CD4-positive, alpha-beta memory T cell (primary cell): ENCODE data around the gene UCK2. TPM values are rescaled to one million over a fixed set of nuclear protein-coding genes. Genes with fewer than 3 reads are reported as not detected.

Experiments
- CTCF ChIA-PET: fragments of 350-600 bp; sonication (Branson Sonifier 250); formaldehyde crosslinking; loops from one replicate; lab custom pipeline; 2021; ENCODE audit warnings: inconsistent platforms; ENCODE audit not compliant: partially characterized antibody; lab: Charles Lee
- POLR2A ChIA-PET: fragments of 350-600 bp; sonication (Branson Sonifier 250); formaldehyde crosslinking; loops from one replicate; lab custom pipeline; 2021; ENCODE audit not compliant: partially characterized antibody; lab: Charles Lee
- DNase-seq, 5 donors: peaks; one replicate each; pipeline versions ENCODE4 v3.0.0 to v3.0.0-alpha.2; 2020 to 2022; ENCODE audit warnings: mixed read lengths in 1 of 5
- H3K27ac ChIP-seq: one replicate; pipeline ENCODE4 v1.7.0; 2013; ENCODE audit warnings: low read depth, low read length
- H3K27me3 ChIP-seq: 2 replicates; pipeline ENCODE4 v1.7.0; 2013; ENCODE audit warnings: mild to moderate bottlenecking, low read length, moderate library complexity; ENCODE audit not compliant: insufficient read depth
- H3K36me3 ChIP-seq: 2 replicates; pipeline ENCODE4 v1.7.0; 2013; ENCODE audit warnings: mild to moderate bottlenecking, low read length, moderate library complexity; ENCODE audit not compliant: insufficient read depth
- H3K4me1 ChIP-seq: 2 replicates; pipeline ENCODE4 v1.7.0; 2013; ENCODE audit warnings: mild to moderate bottlenecking, low read length, moderate library complexity; ENCODE audit not compliant: insufficient read depth
- H3K4me3 ChIP-seq, 2 donors: one replicate each; pipeline ENCODE4 v1.7.0; 2013; ENCODE audit warnings: low read length in 2 of 2, mild to moderate bottlenecking in 1 of 2
- H3K9me3 ChIP-seq, 2 donors: one replicate each; pipeline ENCODE4 v1.7.0; 2013; ENCODE audit warnings: low read length in 2 of 2, control low read depth in 1 of 2; ENCODE audit not compliant: control insufficient read depth in 1 of 2
- H3K27ac Mint-ChIP-seq, 7 donors: one replicate each; pipeline ENCODE4 v1.8.0; 2020 to 2021; ENCODE audit warnings: mixed read lengths in 7 of 7, mild to moderate bottlenecking in 6 of 7, inconsistent platforms in 3 of 7, moderate library complexity in 3 of 7
- H3K27me3 Mint-ChIP-seq, 2 donors: one replicate each; pipeline ENCODE4 v1.8.0; 2020 to 2021; ENCODE audit warnings: mixed read lengths in 2 of 2
- H3K36me3 Mint-ChIP-seq, 2 donors: one replicate each; pipeline ENCODE4 v1.8.0; 2020 to 2021; ENCODE audit warnings: mixed read lengths in 2 of 2, inconsistent platforms in 1 of 2, mild to moderate bottlenecking in 1 of 2
- H3K4me1 Mint-ChIP-seq, 4 donors: one replicate each; pipeline ENCODE4 v1.8.0; 2020 to 2021; ENCODE audit warnings: mixed read lengths in 4 of 4, mild to moderate bottlenecking in 1 of 4
- H3K4me3 Mint-ChIP-seq, 8 donors: one replicate each; pipeline ENCODE4 v1.8.0; 2020 to 2021; ENCODE audit warnings: mixed read lengths in 8 of 8, mild to moderate bottlenecking in 7 of 8, moderate library complexity in 6 of 8, inconsistent platforms in 3 of 8
- H3K9me3 Mint-ChIP-seq, 8 donors: one replicate each; pipeline ENCODE4 v1.8.0; 2020 to 2021; ENCODE audit warnings: mixed read lengths in 8 of 8, mild to moderate bottlenecking in 5 of 8, inconsistent platforms in 3 of 8, moderate library complexity in 1 of 8
- intact Hi-C: fragments of 100-400 bp; cut with micrococcal nuclease; formaldehyde crosslinking; loops from one replicate; pipeline ENCODE4 v1.15.1; 2023
- polyA plus RNA-seq, 2 donors: library from polyadenylated mRNA; unstranded; fragments of 300-500 nt; fragmentation: Illumina TruSeq; gene quantifications; one replicate each; pipeline ENCODE4 v1.2.3, GENCODE V29; 2021
- total RNA-seq, 2 experiments: library from RNA; stranded (reverse); gene quantifications; one replicate each; pipeline ENCODE4 v1.2.3, GENCODE V29; 2021

UCK2 gene
- total and polyA plus RNA-seq, 4 experiments from 2014 or later = 2.1 to 5.6 (median 4.1) TPM

- peaks cover 6% of the 10 kb centered on the region for H3K4me1 ChIP-seq
- ChIA-PET CTCF (no interaction called here), POLR2A (no interaction called here)
- H3K36me3 ChIP-seq = no peaks in the 10 kb centered on the region
- H3K4me3 ChIP-seq = no peak overlapping the region
- no peaks in the 10 kb centered on the region for H3K9me3 ChIP-seq
- no peak for DNase-seq
- peaks cover 0 to 3% of the 10 kb centered on the region in 2 donors for H3K36me3 Mint-ChIP-seq
- H3K4me3 Mint-ChIP-seq = no peak overlapping the region
- H3K27me3 ChIP-seq = no peaks in the 10 kb centered on the region
- intact Hi-C loops = no loop called here
- H3K27me3 Mint-ChIP-seq = no peaks in the 10 kb centered on the region
- H3K4me1 Mint-ChIP-seq = peaks cover 9 to 13% (median 11%) of the 10 kb centered on the region in 4 donors
- H3K9me3 Mint-ChIP-seq = no peaks in the 10 kb centered on the region
- peak overlapping the region in 3 of 7 donors; percentile 5 to 48 (median 5) for H3K27ac Mint-ChIP-seq
- H3K27ac ChIP-seq = no peak overlapping the region
Measured at GRCh38 chr1:165833358-165833757, 5.9 kb downstream of the UCK2 start.

GRCh38 chr1:165834229-165834628 lies 6.8 kb downstream of the UCK2 start:
- DNase-seq = no peak
- Histone ChIP-seq H3K27me3 (no peaks in the 10 kb centered on the region), H3K4me3 (no peak overlapping the region), H3K27ac (no peak overlapping the region), H3K36me3 (no peaks in the 10 kb centered on the region), H3K9me3 (no peaks in the 10 kb centered on the region), H3K4me1 (no peaks in the 10 kb centered on the region)
- Mint-ChIP-seq H3K36me3 (peaks cover 0 to under 1% of the 10 kb centered on the region in 2 donors), H3K4me3 (no peak overlapping the region), H3K9me3 (no peaks in the 10 kb centered on the region), H3K27me3 (no peaks in the 10 kb centered on the region), H3K4me1 (peaks cover 4 to 6% (median 5%) of the 10 kb centered on the region in 4 donors), H3K27ac (no peak overlapping the region)
- CTCF ChIA-PET = no interaction called here
- POLR2A ChIA-PET = no interaction called here
- intact Hi-C loops = no loop called here

GRCh38 chr1:165834881-165835280 lies 7.5 kb downstream of the UCK2 start:
- no peak overlapping the region for H3K27ac Mint-ChIP-seq
- no peak overlapping the region for H3K27ac ChIP-seq
- no peak overlapping the region for H3K4me3 ChIP-seq
- no peaks in the 10 kb centered on the region for H3K36me3 ChIP-seq
- no peaks in the 10 kb centered on the region for H3K9me3 Mint-ChIP-seq
- no peaks in the 10 kb centered on the region for H3K9me3 ChIP-seq
- DNase-seq = no peak
- ChIA-PET CTCF (no interaction called here), POLR2A (no interaction called here)
- H3K27me3 Mint-ChIP-seq = no peaks in the 10 kb centered on the region
- no peaks in the 10 kb centered on the region for H3K4me1 ChIP-seq
- H3K4me3 Mint-ChIP-seq = no peak overlapping the region
- H3K36me3 Mint-ChIP-seq = no peaks in the 10 kb centered on the region
- intact Hi-C loops = no loop called here
- no peaks in the 10 kb centered on the region for H3K27me3 ChIP-seq
- peaks cover 0 to 3% (median 1%) of the 10 kb centered on the region in 4 donors for H3K4me1 Mint-ChIP-seq

GRCh38 chr1:165836664-165837482 lies 9.5 kb downstream of the UCK2 start:
- Mint-ChIP-seq H3K4me3 (no peak overlapping the region), H3K36me3 (no peaks in the 10 kb centered on the region), H3K9me3 (no peaks in the 10 kb centered on the region), H3K27ac (peak overlapping the region in 2 of 7 donors; percentile 38 to 48), H3K27me3 (no peaks in the 10 kb centered on the region), H3K4me1 (peaks cover under 1 to 5% (median 4%) of the 10 kb centered on the region in 4 donors)
- Histone ChIP-seq H3K27ac (no peak overlapping the region), H3K4me3 (no peak overlapping the region), H3K27me3 (no peaks in the 10 kb centered on the region), H3K4me1 (no peaks in the 10 kb centered on the region), H3K36me3 (no peaks in the 10 kb centered on the region), H3K9me3 (no peaks in the 10 kb centered on the region)
- intact Hi-C loops = no loop called here
- ChIA-PET POLR2A (no interaction called here), CTCF (no interaction called here)
- no peak for DNase-seq

GRCh38 chr1:165837838-165838364 lies 10.5 kb downstream of the UCK2 start:
- H3K4me1 ChIP-seq = peaks cover 9% of the 10 kb centered on the region
- DNase-seq = no peak
- no peaks in the 10 kb centered on the region for H3K27me3 ChIP-seq
- no peak overlapping the region for H3K27ac ChIP-seq
- no peak overlapping the region for H3K4me3 ChIP-seq
- Mint-ChIP-seq H3K27me3 (no peaks in the 10 kb centered on the region), H3K4me3 (no peak overlapping the region), H3K9me3 (no peaks in the 10 kb centered on the region), H3K4me1 (peaks cover 11 to 15% (median 14%) of the 10 kb centered on the region in 4 donors), H3K36me3 (no peaks in the 10 kb centered on the region), H3K27ac (peak overlapping the region in 1 of 7 donors; percentile 1)
- no peaks in the 10 kb centered on the region for H3K36me3 ChIP-seq
- intact Hi-C loops = no loop called here
- POLR2A ChIA-PET = no interaction called here
- no peaks in the 10 kb centered on the region for H3K9me3 ChIP-seq
- CTCF ChIA-PET = no interaction called here

- Mint-ChIP-seq H3K36me3 (no peaks in the 10 kb centered on the region), H3K27ac (no peak overlapping the region), H3K9me3 (no peaks in the 10 kb centered on the region), H3K4me1 (peaks cover 14 to 26% (median 16%) of the 10 kb centered on the region in 4 donors), H3K27me3 (no peaks in the 10 kb centered on the region), H3K4me3 (no peak overlapping the region)
- Histone ChIP-seq H3K9me3 (no peaks in the 10 kb centered on the region), H3K27me3 (no peaks in the 10 kb centered on the region), H3K4me3 (no peak overlapping the region), H3K36me3 (no peaks in the 10 kb centered on the region), H3K27ac (no peak overlapping the region), H3K4me1 (peaks cover 16% of the 10 kb centered on the region)
- ChIA-PET CTCF (no interaction called here), POLR2A (no interaction called here)
- intact Hi-C loops = no loop called here
- DNase-seq = no peak
Measured at GRCh38 chr1:165840423-165840822, 13.0 kb downstream of the UCK2 start.

GRCh38 chr1:165841582-165842017 lies 14.2 kb downstream of the UCK2 start:
- Mint-ChIP-seq H3K27me3 (no peaks in the 10 kb centered on the region), H3K9me3 (no peaks in the 10 kb centered on the region)
- no peaks in the 10 kb centered on the region for H3K9me3 ChIP-seq

More at GRCh38 chr1:165841582-165842017, 14.2 kb downstream of the UCK2 start:
- no peak overlapping the region for H3K27ac Mint-ChIP-seq
- H3K4me1 ChIP-seq = peaks cover 16% of the 10 kb centered on the region
- no peak overlapping the region for H3K4me3 ChIP-seq
- DNase-seq = no peak
- ChIA-PET POLR2A (no interaction called here), CTCF (no interaction called here)
- no peak overlapping the region for H3K4me3 Mint-ChIP-seq
- intact Hi-C loops = no loop called here
- H3K4me1 Mint-ChIP-seq = peaks cover 15 to 26% (median 17%) of the 10 kb centered on the region in 4 donors
- no peaks in the 10 kb centered on the region for H3K36me3 ChIP-seq
- no peaks in the 10 kb centered on the region for H3K27me3 ChIP-seq
- no peaks in the 10 kb centered on the region for H3K36me3 Mint-ChIP-seq
- no peak overlapping the region for H3K27ac ChIP-seq
